ENCODE results near the gene SERPINF2.
"Not testable (repeated sequence)": the region's sequence is repeated elsewhere in the genome, so short reads cannot be mapped to it uniquely, and the experiment has no call there.

The SERPINF2 gene

DNA sequence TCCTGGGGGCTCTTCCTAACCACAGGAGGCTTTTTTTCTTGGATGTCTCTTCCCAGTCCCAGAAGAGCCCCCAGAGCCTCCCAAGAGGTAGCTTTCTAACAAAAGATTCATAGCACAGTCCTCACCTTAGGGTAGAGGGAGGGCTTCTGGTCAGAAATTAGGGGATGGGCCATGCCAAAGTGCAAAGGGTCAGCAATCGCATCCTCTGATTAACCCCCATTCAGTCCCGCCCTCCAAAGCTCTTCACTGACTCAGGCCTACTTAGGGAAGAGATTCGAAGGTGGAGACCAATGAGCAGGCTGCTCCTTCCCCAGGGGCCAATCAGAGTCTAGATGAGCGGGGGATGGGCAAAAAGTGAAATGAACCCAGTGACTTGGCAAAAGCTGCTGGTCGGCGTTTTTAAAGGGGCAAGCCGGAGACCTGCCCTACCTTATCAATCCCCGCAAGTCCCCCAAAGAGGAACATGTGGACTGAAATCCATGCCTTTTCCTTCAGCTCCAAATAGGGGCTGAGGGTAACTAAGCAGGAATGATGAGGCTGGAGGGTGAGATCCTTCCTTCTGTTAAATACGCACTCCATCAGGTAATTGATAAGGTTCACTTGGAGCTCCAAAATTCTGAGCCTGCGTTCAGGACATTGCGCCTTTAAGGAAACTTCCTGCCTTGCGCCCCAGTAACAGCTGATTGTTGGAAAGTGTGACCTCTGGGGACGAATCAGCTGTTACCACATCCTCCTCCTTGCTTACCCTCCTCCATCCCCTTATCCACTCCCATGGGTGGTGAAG lies 25.6 kb upstream of the SERPINF2 start:
- peak; percentile 98 for DNase-seq

DNA sequence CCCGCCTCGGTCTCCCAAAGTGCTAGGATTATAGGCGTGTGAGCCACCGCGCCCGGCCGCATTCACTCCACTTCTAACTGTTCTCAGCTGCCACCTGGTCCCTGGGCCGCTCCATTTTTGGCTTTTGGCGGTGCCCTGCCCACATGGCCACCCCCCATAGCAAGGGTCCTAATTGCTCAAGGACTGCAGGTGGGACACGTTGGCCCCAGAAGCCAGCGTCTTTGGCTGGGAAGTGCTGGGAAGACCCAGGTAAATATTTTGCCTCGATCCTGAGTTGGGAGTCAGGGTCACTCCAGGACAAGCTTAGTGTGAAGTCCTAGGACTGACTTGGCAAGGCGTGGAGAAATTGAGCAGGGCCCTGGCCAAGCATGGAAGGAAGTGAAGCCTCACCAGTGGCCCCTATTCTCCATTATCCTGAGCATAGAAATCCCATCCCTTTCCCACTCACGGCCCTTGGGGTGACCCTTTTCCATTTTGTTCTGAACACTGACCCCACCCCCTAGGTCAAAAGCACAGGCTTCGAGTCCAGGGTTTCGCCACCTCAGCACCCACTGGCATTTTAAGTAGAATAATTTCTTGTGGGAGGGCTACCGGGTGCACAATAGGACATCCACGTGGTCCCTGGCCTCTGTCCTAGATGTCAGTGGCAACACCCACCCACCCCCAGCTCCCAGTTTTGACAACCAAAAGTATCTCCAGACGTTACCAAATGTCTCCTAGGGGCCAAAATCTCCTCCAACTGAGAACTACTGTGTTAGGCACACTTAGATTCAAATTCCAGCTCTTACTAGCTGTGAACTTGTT lies 24.1 kb upstream of the SERPINF2 start:
- DNase-seq = no peak

DNA sequence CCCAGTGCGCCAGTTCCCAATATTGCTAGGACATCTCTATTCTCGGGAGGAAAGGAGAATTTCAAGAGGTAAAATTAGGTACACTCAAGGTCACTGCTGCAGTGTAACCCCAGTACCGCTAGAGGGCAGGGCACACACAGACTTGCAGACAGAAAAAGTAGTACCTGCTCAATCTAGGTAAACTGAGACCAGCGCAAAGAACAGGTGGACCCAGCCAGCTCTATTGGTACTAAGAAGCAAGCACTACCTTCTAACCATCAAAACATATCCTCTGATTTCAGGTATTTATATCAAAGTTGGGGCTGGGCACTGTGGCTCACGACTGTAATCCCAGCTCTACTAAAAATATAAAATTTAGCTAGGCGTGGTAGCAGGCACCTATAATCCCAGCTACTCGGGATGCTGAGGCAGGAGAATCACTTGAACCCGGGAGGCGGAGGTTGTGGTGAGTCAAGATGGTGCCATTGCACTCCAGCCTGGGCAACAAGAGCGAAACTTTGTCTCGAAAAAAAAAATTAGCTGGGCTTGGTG lies 21.8 kb upstream of the SERPINF2 start:
- DNase-seq = no peak

DNA sequence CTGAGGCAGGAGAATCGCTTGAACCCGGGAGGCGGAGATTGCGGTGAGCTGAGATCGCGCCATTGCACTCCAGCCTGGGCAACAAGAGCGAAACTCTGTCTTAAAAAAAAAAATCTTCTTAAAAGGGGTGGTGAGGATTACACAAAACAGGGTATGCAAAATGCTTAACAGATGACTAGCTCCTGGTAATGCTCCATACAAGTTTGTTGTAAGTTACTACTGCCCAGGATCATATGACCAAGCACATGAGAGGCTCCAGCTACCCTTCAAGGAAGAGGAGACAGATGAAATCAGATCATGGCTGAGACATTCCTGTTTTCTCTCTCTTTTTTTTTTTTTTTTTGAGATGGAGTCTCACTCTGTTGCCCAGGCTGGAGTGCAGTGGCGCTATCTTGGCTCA lies 20.6 kb upstream of the SERPINF2 start:
- DNase-seq = not testable (repeated sequence)

DNA sequence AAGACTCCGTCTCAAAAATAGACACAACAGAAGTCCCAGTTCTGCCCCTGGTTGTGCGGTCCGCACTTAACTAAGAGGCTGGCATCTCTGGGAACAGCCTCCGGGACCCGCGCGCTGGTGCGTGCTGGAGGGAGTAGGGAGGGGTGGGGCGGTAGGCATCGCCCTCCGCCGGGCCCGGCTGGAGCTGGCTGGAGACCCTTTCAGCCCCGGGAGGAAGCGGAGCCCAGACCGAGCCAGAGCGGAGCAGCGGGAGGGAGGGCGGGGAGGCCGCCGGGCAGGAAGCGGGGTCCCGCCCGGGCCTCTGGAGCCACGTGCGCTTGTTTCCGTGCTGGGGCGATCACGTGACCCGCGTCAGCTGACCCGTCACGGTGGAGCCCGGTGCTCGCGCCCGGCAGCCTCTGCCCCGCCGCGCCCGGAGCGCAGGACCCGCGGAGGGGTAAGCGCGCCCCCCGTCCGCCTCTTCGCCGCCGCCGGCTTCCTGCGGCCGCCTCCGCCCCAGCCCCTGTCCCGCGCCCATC lies 18.3 kb upstream of the SERPINF2 start, which contains the start of gene WDR81:
Gene WDR81 (plus strand): TSS at position 354 of the 518 bp plus-strand sequence. CDS start 256 bp downstream, outside the sequence.
- peak; percentile 62 for DNase-seq

DNA sequence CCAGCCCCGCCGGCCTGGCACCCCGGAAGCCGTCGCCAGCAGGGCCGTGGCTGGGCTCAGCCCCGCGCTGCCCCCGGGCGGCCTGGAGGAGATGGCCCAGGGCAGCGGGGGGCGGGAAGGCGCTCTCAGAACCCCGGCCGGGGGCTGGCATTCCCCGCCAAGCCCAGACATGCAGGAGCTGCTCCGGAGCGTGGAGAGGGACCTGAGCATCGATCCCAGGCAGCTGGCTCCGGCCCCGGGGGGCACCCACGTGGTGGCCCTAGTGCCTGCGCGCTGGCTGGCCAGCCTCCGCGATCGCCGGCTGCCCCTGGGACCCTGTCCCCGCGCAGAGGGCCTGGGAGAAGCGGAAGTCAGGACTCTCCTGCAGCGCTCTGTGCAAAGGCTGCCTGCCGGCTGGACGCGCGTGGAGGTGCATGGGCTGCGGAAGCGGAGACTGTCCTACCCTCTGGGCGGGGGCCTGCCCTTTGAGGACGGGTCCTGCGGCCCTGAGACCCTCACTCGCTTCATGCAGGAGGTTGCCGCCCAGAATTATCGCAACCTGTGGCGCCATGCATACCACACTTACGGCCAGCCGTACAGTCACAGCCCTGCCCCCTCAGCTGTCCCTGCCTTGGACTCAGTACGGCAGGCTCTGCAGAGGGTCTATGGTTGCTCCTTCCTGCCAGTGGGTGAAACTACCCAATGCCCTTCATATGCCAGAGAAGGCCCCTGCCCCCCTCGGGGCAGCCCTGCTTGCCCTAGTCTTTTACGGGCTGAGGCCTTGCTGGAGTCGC lies 17.6 kb upstream of the SERPINF2 start:
- no peak for DNase-seq

DNA sequence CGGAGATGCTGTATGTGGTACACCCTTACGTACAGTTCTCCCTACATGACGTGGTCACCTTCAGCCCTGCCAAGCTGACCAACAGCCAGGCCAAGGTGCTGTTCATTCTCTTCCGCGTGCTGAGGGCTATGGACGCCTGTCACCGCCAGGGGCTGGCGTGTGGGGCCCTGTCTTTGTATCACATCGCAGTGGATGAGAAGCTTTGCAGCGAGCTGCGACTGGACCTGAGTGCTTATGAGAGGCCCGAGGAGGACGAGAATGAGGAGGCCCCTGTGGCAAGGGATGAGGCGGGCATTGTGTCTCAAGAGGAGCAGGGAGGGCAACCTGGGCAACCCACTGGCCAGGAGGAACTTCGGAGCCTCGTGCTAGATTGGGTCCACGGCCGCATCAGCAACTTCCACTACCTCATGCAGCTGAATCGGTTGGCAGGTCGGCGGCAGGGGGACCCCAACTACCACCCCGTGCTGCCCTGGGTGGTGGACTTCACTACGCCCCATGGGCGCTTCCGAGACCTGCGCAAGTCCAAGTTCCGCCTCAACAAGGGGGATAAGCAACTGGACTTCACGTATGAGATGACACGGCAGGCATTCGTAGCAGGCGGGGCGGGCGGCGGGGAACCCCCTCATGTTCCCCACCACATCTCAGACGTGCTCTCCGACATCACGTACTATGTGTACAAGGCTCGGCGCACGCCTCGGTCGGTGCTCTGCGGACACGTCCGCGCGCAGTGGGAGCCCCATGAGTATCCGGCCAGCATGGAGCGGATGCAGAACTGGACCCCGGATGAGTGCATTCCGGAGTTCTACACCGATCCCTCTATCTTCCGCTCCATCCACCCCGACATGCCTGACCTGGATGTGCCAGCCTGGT lies 16.8 kb upstream of the SERPINF2 start:
- DNase-seq = no peak

DNA sequence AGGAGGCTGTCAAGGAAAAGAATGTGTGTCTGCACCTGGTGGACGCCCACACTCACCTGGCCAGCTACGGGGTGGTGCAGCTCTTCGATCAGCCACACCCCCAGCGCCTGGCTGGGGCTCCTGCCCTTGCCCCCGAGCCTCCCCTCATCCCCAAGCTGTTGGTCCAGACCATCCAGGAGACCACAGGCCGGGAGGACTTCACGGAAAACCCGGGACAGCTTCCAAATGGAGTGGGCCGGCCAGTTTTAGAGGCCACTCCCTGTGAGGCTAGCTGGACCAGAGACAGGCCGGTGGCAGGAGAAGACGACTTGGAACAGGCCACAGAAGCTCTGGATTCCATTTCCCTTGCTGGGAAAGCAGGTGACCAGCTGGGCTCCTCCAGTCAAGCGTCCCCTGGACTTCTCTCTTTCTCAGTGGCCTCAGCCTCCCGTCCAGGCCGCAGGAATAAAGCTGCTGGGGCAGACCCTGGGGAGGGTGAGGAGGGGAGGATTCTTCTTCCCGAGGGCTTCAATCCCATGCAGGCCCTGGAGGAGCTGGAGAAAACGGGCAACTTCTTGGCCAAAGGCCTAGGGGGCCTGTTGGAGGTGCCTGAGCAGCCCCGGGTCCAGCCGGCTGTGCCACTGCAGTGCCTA lies 15.9 kb upstream of the SERPINF2 start:
- DNase-seq = no peak

DNA sequence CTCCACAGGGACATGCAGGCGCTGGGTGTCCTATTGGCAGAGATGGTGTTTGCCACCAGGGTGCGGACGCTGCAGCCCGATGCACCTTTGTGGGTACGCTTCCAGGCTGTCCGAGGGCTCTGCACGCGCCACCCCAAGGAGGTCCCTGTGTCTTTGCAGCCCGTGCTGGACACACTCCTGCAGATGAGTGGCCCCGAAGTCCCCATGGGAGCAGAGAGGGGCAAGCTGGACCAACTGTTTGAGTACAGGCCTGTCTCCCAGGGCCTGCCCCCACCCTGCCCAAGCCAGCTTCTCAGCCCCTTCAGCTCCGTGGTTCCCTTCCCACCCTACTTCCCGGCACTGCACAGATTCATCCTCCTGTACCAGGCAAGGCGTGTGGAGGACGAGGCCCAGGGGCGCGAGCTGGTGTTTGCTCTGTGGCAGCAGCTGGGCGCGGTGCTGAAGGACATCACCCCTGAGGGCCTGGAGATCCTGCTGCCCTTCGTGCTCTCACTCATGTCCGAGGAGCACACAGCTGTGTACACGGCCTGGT lies 15.3 kb upstream of the SERPINF2 start:
- DNase-seq = no peak

DNA sequence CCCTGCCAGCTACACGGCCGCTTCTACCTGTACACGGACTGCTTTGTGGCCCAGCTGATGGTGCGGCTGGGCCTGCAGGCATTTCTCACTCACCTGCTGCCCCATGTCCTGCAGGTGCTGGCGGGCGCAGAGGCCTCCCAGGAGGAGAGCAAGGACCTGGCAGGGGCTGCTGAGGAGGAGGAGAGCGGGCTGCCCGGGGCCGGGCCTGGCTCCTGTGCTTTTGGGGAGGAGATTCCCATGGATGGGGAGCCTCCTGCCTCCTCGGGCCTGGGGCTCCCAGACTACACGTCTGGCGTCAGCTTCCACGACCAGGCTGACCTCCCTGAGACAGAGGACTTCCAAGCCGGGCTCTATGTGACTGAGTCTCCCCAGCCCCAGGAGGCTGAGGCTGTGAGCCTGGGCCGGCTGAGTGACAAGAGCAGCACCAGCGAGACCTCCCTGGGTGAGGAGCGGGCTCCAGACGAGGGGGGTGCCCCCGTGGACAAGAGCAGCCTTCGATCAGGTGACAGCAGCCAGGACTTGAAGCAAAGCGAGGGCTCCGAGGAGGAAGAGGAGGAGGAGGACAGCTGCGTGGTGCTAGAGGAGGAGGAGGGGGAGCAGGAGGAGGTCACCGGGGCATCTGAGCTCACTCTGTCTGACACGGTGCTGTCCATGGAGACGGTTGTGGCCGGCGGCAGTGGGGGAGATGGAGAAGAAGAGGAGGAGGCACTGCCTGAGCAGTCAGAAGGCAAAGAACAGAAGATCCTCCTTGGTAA lies 14.6 kb upstream of the SERPINF2 start:
- DNase-seq = no peak

DNA sequence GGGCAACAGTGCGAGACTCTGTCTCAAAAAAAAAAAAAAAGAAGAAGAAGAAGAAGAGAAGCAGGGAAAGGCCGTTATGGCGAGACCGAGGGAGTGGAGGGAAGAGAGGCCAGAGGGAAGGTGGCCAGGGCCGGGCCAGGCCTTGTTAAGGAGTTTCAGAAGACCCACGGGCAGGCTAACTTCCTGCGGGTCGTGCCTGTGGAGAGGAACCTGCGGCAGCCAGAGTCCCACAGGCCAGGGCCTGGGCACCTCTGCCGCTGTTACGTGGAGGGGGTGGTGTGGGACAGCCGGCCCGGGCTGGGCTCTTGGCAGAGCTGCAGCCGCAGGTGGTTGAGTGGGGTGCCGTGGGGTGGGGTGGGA lies 12.7 kb upstream of the SERPINF2 start:
- DNase-seq = no peak

DNA sequence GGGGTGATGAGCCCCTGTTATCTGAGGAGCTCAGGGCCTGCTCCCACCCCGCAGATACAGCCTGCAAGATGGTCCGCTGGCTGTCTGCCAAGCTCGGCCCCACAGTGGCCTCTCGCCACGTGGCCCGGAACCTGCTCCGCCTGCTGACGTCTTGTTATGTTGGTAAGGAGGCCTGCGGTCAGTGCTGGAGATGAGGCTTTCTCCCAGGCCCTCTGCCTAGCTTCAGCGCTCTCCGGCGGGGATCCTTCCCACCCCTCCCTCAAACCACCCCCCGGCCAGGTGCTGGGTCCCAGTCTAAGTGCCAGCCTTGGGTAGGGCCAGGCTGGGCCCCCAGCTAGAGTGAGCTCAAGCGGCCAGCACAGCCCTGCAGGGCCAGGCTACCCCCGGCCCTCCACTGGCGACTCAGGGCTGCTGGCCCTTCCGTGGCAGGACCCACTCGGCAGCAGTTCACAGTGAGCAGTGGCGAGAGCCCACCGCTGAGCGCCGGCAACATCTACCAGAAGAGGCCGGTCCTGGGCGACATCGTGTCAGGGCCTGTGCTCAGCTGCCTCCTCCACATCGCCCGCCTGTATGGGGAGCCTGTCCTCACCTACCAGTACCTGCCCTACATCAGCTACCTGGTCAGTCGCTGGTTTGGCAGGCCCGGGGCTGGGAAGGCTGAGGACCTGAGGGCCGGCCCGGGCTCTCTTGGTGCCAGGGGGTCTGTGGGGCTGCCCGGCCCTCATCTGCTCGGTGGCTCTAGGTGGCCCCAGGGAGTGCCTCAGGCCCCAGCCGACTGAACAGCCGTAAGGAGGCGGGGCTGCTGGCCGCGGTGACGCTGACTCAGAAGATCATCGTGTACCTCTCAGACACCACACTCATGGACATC lies 12.1 kb upstream of the SERPINF2 start:
- DNase-seq = no peak

DNA sequence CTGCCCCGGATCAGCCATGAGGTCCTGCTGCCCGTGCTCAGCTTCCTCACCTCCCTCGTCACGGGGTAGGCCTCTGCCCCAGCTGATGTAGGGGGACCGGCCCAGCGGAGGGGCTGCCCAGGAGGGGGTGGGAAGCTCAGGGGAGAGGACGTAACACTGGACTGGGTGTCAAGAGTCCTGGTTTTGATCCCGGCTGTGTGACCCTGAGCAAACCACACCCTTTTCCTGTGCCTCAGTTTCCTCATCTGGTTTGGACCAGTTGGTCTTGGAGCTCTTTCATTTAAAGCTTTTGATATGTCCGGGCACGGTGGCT lies 11.5 kb upstream of the SERPINF2 start:
- no peak for DNase-seq

DNA sequence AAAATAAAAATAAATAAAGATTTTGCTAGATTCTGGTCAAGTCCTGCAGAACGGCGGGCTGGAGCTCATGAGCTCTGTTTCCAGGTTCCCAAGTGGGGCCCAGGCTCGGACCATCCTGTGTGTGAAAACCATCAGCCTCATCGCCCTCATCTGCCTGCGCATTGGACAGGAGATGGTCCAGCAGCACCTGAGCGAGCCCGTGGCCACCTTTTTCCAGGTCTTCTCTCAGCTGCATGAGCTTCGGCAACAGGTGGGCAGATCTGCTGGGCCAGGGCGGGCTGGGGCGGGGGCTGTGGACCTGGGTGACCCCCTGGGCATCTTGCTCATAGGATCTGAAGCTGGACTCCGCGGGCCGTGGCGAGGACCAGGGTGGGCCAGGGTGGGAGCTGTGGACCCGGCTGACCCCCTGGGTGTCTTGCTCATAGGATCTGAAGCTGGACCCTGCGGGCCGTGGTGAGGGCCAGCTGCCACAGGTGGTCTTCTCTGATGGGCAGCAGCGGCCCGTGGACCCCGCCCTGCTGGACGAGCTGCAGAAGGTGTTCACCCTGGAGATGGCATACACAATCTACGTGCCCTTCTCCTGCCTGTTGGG lies 10.3 kb upstream of the SERPINF2 start:
- DNase-seq = no peak

DNA sequence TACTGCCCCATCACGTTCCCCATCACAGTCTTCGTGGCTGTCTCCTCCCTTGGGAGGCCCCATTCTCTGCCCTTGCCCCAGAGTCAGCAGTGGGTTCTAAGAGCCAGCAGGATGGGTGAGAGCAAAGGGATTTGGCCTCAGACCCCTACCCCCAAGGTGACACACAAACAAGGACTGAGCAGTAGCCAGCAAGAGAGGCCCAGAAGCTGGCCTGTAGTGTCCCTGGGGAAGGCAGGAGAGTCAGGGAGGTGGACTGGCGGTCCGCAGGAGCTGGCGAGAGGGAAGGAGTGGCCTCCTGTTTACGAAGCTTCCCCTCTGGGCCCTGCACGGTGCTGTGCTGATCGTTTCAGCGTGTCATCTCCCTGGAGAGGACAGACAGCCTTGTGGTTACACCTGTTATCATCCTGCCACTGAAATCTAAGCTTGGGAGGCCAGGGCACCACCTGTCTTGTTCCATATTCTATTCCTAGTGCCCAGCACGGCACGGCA lies 9.8 kb upstream of the SERPINF2 start:
- no peak for DNase-seq

DNA sequence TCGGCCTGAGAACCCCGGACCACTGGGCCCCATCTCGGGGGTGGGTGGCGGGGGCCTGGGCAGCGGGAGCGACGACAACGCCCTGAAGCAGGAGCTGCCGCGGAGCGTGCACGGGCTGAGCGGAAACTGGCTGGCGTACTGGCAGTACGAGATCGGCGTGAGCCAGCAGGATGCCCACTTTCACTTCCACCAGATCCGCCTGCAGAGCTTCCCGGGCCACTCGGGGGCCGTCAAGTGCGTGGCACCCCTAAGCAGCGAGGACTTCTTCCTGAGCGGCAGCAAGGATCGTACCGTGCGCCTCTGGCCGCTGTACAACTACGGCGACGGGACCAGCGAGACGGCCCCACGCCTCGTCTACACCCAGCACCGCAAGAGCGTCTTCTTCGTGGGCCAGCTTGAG lies 8.9 kb upstream of the SERPINF2 start:
- no peak for DNase-seq

DNA sequence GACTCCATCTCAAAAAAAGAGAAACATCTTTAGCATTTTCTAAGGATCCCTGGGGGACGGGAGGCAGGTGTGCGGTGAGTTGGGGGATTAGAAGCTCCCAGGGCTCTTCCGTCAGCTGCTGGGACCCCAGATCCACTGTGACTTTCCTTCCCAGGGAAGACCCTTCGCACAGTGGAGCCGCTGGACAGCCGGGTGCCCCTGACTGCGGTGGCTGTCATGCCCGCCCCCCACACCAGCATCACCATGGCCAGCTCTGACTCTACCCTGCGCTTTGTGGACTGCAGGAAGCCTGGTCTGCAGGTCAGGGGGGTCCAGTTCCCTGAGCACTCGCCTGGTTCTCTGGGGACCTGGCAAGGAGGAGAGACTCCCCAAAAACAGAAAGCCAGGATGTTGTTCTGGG lies 7.3 kb upstream of the SERPINF2 start:
- no peak for DNase-seq

DNA sequence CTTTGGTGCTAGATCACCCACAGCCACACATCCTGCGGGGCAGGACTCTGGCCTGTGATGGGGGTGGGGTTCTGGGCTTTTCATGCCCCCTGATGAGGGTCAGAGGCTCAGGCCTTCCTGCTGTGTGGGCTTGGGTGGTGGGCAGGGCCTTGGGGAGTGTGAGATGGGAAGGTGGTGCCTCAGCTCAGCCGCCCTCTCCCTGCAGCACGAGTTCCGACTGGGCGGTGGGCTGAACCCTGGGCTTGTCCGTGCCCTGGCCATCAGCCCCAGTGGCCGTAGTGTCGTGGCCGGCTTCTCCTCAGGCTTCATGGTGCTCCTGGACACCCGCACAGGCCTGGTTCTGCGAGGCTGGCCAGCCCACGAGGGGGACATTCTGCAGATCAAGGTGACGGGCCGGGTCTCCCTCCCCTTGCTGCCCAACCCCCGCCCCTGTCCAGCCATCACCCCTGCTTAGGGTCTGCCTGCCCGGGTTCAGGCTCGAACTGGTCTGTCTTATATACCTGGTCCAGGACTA lies 6.8 kb upstream of the SERPINF2 start:
- no peak for DNase-seq
